Skeletal muscle tissue (tissue), 4 donors: ENCODE measurements around the gene DUSP28. TPM values are rescaled to one million over a fixed set of nuclear protein-coding genes. Genes with fewer than 3 reads are reported as not detected.
"Not testable (repeated sequence)": the region's sequence is repeated elsewhere in the genome, so short reads cannot be mapped to it uniquely, and the experiment has no call there.

Experiments
- H3K27ac ChIP-seq: one replicate; pipeline ENCODE4 v1.7.0; 2013; ENCODE audit warnings: mild to moderate bottlenecking, low read depth, low read length, inconsistent platforms
- H3K27me3 ChIP-seq, 3 donors: one replicate each; pipeline ENCODE4 v1.7.0; 2013; ENCODE audit warnings: low read length in 3 of 3; ENCODE audit not compliant: control insufficient read depth in 3 of 3, insufficient read depth in 3 of 3
- H3K36me3 ChIP-seq, 3 donors: one replicate each; pipeline ENCODE4 v1.7.0; 2013; ENCODE audit warnings: low read length in 3 of 3; ENCODE audit not compliant: control insufficient read depth in 3 of 3, insufficient read depth in 3 of 3
- H3K4me1 ChIP-seq, 3 donors: one replicate each; pipeline ENCODE4 v1.7.0; 2013; ENCODE audit warnings: low read length in 3 of 3, mild to moderate bottlenecking in 3 of 3; ENCODE audit not compliant: control insufficient read depth in 3 of 3, insufficient read depth in 3 of 3
- H3K4me3 ChIP-seq, 3 donors: one replicate each; pipeline ENCODE4 v1.7.0; 2013; ENCODE audit warnings: low read length in 3 of 3
- H3K9ac ChIP-seq, 3 donors: one replicate each; pipeline ENCODE4 v1.7.0; 2013; ENCODE audit warnings: low read length in 3 of 3, mild to moderate bottlenecking in 3 of 3, moderate library complexity in 2 of 3, low read depth in 1 of 3
- H3K9me3 ChIP-seq, 3 donors: one replicate each; pipeline ENCODE4 v1.7.0; 2013; ENCODE audit warnings: low read length in 3 of 3; ENCODE audit not compliant: control insufficient read depth in 3 of 3
- total RNA-seq: library from RNA; depleted of rRNA; stranded (reverse); fragments of >200 nt; gene quantifications from one replicate; pipeline ENCODE4 v1.2.3, GENCODE V29; 2014
- donor health status: Osteomylitis.

Gene DUSP28
- total RNA-seq, 1 donor from 2014 or later, result 8.4 TPM

- Histone ChIP-seq H3K27me3 (peaks cover 3 to 16% (median 8%) of the 10 kb centered on the region in 3 donors), H3K9ac (peak overlapping the region in 2 of 3 donors; percentile 38 to 40), H3K4me3 (no peak overlapping the region), H3K9me3 (no peaks in the 10 kb centered on the region), H3K4me1 (peaks cover 0 to 5% (median 4%) of the 10 kb centered on the region in 3 donors), H3K36me3 (peaks cover 17 to 19% (median 19%) of the 10 kb centered on the region in 3 donors), H3K27ac (no peak overlapping the region)
These were observed 40.6 kb upstream of the DUSP28 start for GRCh38 chr2:240519396-240520129.

GRCh38 chr2:240520130-240520973 lies 39.8 kb upstream of the DUSP28 start:
- Histone ChIP-seq H3K9ac (peak overlapping the region in 1 of 3 donors; percentile 40), H3K4me1 (peaks cover 0 to 5% (median 4%) of the 10 kb centered on the region in 3 donors), H3K4me3 (no peak overlapping the region), H3K27me3 (peaks cover 3 to 16% (median 8%) of the 10 kb centered on the region in 3 donors), H3K36me3 (peaks cover 17 to 27% (median 25%) of the 10 kb centered on the region in 3 donors), H3K9me3 (no peaks in the 10 kb centered on the region), H3K27ac (no peak overlapping the region)

GRCh38 chr2:240520974-240521350 lies 39.2 kb upstream of the DUSP28 start:
- H3K9ac ChIP-seq, result no peak overlapping the region

GRCh38 chr2:240521885-240522284 lies 38.3 kb upstream of the DUSP28 start:
- Histone ChIP-seq H3K27me3 (peaks cover 3 to 16% (median 8%) of the 10 kb centered on the region in 3 donors), H3K36me3 (peaks cover 23 to 37% (median 31%) of the 10 kb centered on the region in 3 donors)
- H3K9me3 ChIP-seq, H3K9ac ChIP-seq, H3K27ac ChIP-seq, H3K4me1 ChIP-seq, H3K4me3 ChIP-seq: not testable (repeated sequence)

More at GRCh38 chr2:240520974-240521350, 39.2 kb upstream of the DUSP28 start:
- no peak overlapping the region for H3K4me3 ChIP-seq
- peaks cover 3 to 16% (median 8%) of the 10 kb centered on the region in 3 donors for H3K27me3 ChIP-seq
- no peaks in the 10 kb centered on the region for H3K9me3 ChIP-seq
- H3K4me1 ChIP-seq, result peaks cover 0 to 5% (median 4%) of the 10 kb centered on the region in 3 donors
- H3K27ac ChIP-seq, result no peak overlapping the region
- peaks cover 20 to 32% (median 29%) of the 10 kb centered on the region in 3 donors for H3K36me3 ChIP-seq

GRCh38 chr2:240522406-240522805 lies 37.8 kb upstream of the DUSP28 start:
- Histone ChIP-seq H3K27ac (no peak overlapping the region), H3K36me3 (peaks cover 23 to 38% (median 31%) of the 10 kb centered on the region in 3 donors), H3K27me3 (peaks cover 3 to 16% (median 8%) of the 10 kb centered on the region in 3 donors), H3K9ac (no peak overlapping the region), H3K9me3 (no peaks in the 10 kb centered on the region), H3K4me1 (peaks cover 0 to 5% (median 4%) of the 10 kb centered on the region in 3 donors), H3K4me3 (no peak overlapping the region)

- H3K4me3 ChIP-seq, result no peak overlapping the region
- H3K27ac ChIP-seq, result no peak overlapping the region
- peaks cover 0 to 5% (median 4%) of the 10 kb centered on the region in 3 donors for H3K4me1 ChIP-seq
- peaks cover 3 to 16% (median 8%) of the 10 kb centered on the region in 3 donors for H3K27me3 ChIP-seq
- peaks cover 27 to 43% (median 32%) of the 10 kb centered on the region in 3 donors for H3K36me3 ChIP-seq
- no peak overlapping the region for H3K9ac ChIP-seq
- no peaks in the 10 kb centered on the region for H3K9me3 ChIP-seq
These were observed 36.5 kb upstream of the DUSP28 start for GRCh38 chr2:240523451-240524281.

- H3K9me3 ChIP-seq, result no peaks in the 10 kb centered on the region
- H3K9ac ChIP-seq, result no peak overlapping the region
- H3K27ac ChIP-seq, result no peak overlapping the region
- peaks cover 36 to 50% (median 39%) of the 10 kb centered on the region in 3 donors for H3K36me3 ChIP-seq
- no peak overlapping the region for H3K4me3 ChIP-seq
- H3K4me1 ChIP-seq, result peaks cover 0 to 5% (median 4%) of the 10 kb centered on the region in 3 donors
- peaks cover 3 to 8% (median 7%) of the 10 kb centered on the region in 3 donors for H3K27me3 ChIP-seq
These were observed 35.0 kb upstream of the DUSP28 start for GRCh38 chr2:240524963-240525718.

- H3K4me3 ChIP-seq, result no peak overlapping the region
- peaks cover 36 to 53% (median 39%) of the 10 kb centered on the region in 3 donors for H3K36me3 ChIP-seq
- H3K27me3 ChIP-seq, result peaks cover 0 to 1% (median under 1%) of the 10 kb centered on the region in 3 donors
- no peak overlapping the region for H3K9ac ChIP-seq
- no peak overlapping the region for H3K27ac ChIP-seq
- H3K4me1 ChIP-seq, result no peaks in the 10 kb centered on the region
- no peaks in the 10 kb centered on the region for H3K9me3 ChIP-seq
These were observed 34.4 kb upstream of the DUSP28 start for GRCh38 chr2:240525802-240526201.

- no peak overlapping the region for H3K27ac ChIP-seq
- H3K27me3 ChIP-seq, result no peaks in the 10 kb centered on the region
- H3K4me3 ChIP-seq, result no peak overlapping the region
- H3K9me3 ChIP-seq, result no peaks in the 10 kb centered on the region
- no peak overlapping the region for H3K9ac ChIP-seq
- no peaks in the 10 kb centered on the region for H3K4me1 ChIP-seq
- peaks cover 38 to 53% (median 39%) of the 10 kb centered on the region in 3 donors for H3K36me3 ChIP-seq
These were observed 33.6 kb upstream of the DUSP28 start for GRCh38 chr2:240526521-240526920.
